Forelimb muscle (tissue), 1 donor: ENCODE measurements around the gene FBLN2. TPM values are rescaled to one million over a fixed set of nuclear protein-coding genes. Genes with fewer than 3 reads are reported as not detected.

Experiments
- DNase-seq: peaks from one replicate; pipeline ENCODE4 v3.0.0-alpha.2; 2013; ENCODE audit warnings: low read depth
- polyA plus RNA-seq: library from polyadenylated mRNA; unstranded; fragments of 120-200 nt; gene quantifications from one replicate; pipeline ENCODE4 v1.2.1, GENCODE V29; 2013; ENCODE audit not compliant: insufficient read length

FBLN2 gene
- polyA plus RNA-seq, 1 donor, result 35.1 TPM

GRCh38 chr3:13686367-13687160 lies 137.6 kb downstream of the FBLN2 start:
- no peak for DNase-seq

GRCh38 chr3:13687517-13687943 lies 138.6 kb downstream of the FBLN2 start:
- DNase-seq, result no peak

Other genes with a start within 250 kb of the FBLN2 start
- gene NUP210, start 128.8 kb upstream of the FBLN2 start, polyA plus RNA-seq, result 8.7 TPM
- 15.8 TPM for gene HDAC11, start 68.8 kb upstream of the FBLN2 start, polyA plus RNA-seq